Neutrophil (primary cell): ENCODE data around the gene SH3D21.

ENCODE experiments used
- H3K27ac ChIP-seq: fragments of 200-600 bp; sonication (generic); 2 replicates; pipeline ENCODE4 v1.5.1; 2016; ENCODE audit warnings: mild to moderate bottlenecking, moderate library complexity
- H3K27me3 ChIP-seq: fragments of 200-600 bp; sonication (generic); 2 replicates; pipeline ENCODE4 v1.6.0; 2016; ENCODE audit warnings: mild to moderate bottlenecking
- H3K36me3 ChIP-seq: fragments of 200-600 bp; sonication (generic); 2 replicates; pipeline ENCODE4 v1.5.1; 2017
- H3K4me1 ChIP-seq, 2 experiments: fragments of 200-600 bp in 1 of 2; sonication (generic) in 1 of 2; 1 replicate in 1 of 2; 2 replicates in 1 of 2; pipeline versions ENCODE4 v1.5.1 to v1.6.1; 2013 to 2016; ENCODE audit warnings: low read depth in 1 of 2, low read length in 1 of 2, mild to moderate bottlenecking in 1 of 2, moderate library complexity in 1 of 2; ENCODE audit not compliant: control insufficient read depth in 1 of 2, insufficient read depth in 1 of 2
- H3K4me3 ChIP-seq, 2 experiments: fragments of 200-600 bp in 1 of 2; sonication (generic) in 1 of 2; 1 replicate in 1 of 2; 2 replicates in 1 of 2; pipeline ENCODE4 v1.5.1; 2013 to 2016; ENCODE audit warnings: low read depth in 1 of 2, low read length in 1 of 2, mild to moderate bottlenecking in 1 of 2, moderate library complexity in 1 of 2
- H3K9me3 ChIP-seq: fragments of 200-600 bp; sonication (generic); 2 replicates; pipeline ENCODE4 v1.5.1; 2016
- CTCF ChIP-seq: fragments of 200-600 bp; sonication (generic); IDR thresholded peaks from 2 replicates; pipeline ENCODE4 v1.5.1; 2016; ENCODE audit warnings: antibody characterized with exemption

SH3D21 gene

GRCh38 chr1:36269408-36269838 lies 36.7 kb upstream of the SH3D21 start:
- Histone ChIP-seq H3K4me3 (no peak overlapping the region), H3K9me3 (no peaks in the 10 kb centered on the region), H3K27ac (no peak overlapping the region), H3K36me3 (peaks cover 26% of the 10 kb centered on the region), H3K27me3 (no peaks in the 10 kb centered on the region), H3K4me1 (peaks cover 3 to 5% of the 10 kb centered on the region in 2 experiments)
- TF ChIP-seq CTCF, result no peak

- TF ChIP-seq CTCF, result no peak
- Histone ChIP-seq H3K9me3 (no peaks in the 10 kb centered on the region), H3K36me3 (peaks cover 26% of the 10 kb centered on the region)
These were observed 33.1 kb upstream of the SH3D21 start for GRCh38 chr1:36273024-36273423.

GRCh38 chr1:36274201-36274600 lies 32.0 kb upstream of the SH3D21 start:
- H3K9me3 ChIP-seq, result no peaks in the 10 kb centered on the region
- H3K27me3 ChIP-seq, result no peaks in the 10 kb centered on the region
- no peaks in the 10 kb centered on the region for H3K4me1 ChIP-seq
- no peak for TF ChIP-seq CTCF
- no peak overlapping the region for H3K4me3 ChIP-seq
- H3K27ac ChIP-seq, result no peak overlapping the region
- H3K36me3 ChIP-seq, result peaks cover 20% of the 10 kb centered on the region

More at GRCh38 chr1:36273024-36273423, 33.1 kb upstream of the SH3D21 start:
- no peak overlapping the region for H3K4me3 ChIP-seq
- H3K27me3 ChIP-seq, result no peaks in the 10 kb centered on the region
- no peaks in the 10 kb centered on the region for H3K4me1 ChIP-seq
- H3K27ac ChIP-seq, result no peak overlapping the region

GRCh38 chr1:36276688-36277087 lies 29.5 kb upstream of the SH3D21 start:
- H3K27ac ChIP-seq, result no peak overlapping the region
- no peaks in the 10 kb centered on the region for H3K4me1 ChIP-seq
- H3K4me3 ChIP-seq, result no peak overlapping the region
- H3K27me3 ChIP-seq, result no peaks in the 10 kb centered on the region
- peaks cover 9% of the 10 kb centered on the region for H3K36me3 ChIP-seq
- no peaks in the 10 kb centered on the region for H3K9me3 ChIP-seq
- no peak for TF ChIP-seq CTCF

GRCh38 chr1:36279110-36279788 lies 26.9 kb upstream of the SH3D21 start:
- Histone ChIP-seq H3K27ac (no peak overlapping the region), H3K27me3 (no peaks in the 10 kb centered on the region), H3K4me1 (no peaks in the 10 kb centered on the region), H3K9me3 (no peaks in the 10 kb centered on the region), H3K4me3 (no peak overlapping the region), H3K36me3 (peaks cover 20% of the 10 kb centered on the region)
- no peak for TF ChIP-seq CTCF
